ENCODE measurements around the gene RPL4. TPM values are rescaled to one million over a fixed set of nuclear protein-coding genes. Genes with fewer than 3 reads are reported as not detected.
"Not testable (repeated sequence)": the region's sequence is repeated elsewhere in the genome, so short reads cannot be mapped to it uniquely, and the experiment has no call there.

RPL4 gene
- total RNA-seq, 1 donor, result 2,311 TPM

DNA sequence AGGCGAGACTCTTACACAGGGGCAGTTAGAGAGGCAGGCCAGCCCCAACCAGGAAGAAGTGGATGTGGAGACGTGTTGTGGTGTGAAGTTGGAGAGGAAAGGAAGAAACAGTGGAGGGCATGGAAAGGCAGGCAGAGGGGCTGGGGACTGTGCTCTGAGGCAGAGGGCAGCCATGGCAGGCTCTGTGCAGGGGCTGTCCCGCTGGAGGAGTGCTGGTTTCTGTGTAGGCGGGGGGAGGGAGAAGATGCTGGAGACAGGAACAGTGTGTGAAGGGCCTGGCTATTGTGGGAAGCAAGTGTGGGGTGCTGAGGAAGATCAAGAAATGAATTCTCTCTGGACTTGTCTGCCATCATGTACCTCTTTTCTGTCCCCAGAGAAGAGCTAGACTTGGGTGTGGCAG is 28.1 kb downstream of the RPL4 start:
- Histone ChIP-seq H3K27ac (ENCODE audit: low read depth, low read length) (no peak overlapping the region), H3K79me2 (ENCODE audit: insufficient read depth, low read length) (peaks cover 3% of the 10 kb centered on the region), H3K4me2 (ENCODE audit: insufficient read depth, low read length) (no peak overlapping the region), H3K9me3 (ENCODE audit: low read depth, low read length) (no peaks in the 10 kb centered on the region), H2AFZ (ENCODE audit: low read length) (no peak overlapping the region), H3K36me3 (ENCODE audit: insufficient read depth, low read length) (peaks cover 2% of the 10 kb centered on the region), H3K4me3 (ENCODE audit: insufficient read depth, low read length) (no peak overlapping the region), H3K27me3 (ENCODE audit: insufficient read depth, low read length) (no peaks in the 10 kb centered on the region), H4K20me1 (ENCODE audit: insufficient read depth, low read length) (peaks cover 23% of the 10 kb centered on the region), H3K4me1 (ENCODE audit: insufficient read depth, low read length) (peaks cover 12% of the 10 kb centered on the region)
- DNase-seq (ENCODE audit: insufficient read length, low spot score, missing footprints), result no peak
- TF ChIP-seq, protein P1, sequence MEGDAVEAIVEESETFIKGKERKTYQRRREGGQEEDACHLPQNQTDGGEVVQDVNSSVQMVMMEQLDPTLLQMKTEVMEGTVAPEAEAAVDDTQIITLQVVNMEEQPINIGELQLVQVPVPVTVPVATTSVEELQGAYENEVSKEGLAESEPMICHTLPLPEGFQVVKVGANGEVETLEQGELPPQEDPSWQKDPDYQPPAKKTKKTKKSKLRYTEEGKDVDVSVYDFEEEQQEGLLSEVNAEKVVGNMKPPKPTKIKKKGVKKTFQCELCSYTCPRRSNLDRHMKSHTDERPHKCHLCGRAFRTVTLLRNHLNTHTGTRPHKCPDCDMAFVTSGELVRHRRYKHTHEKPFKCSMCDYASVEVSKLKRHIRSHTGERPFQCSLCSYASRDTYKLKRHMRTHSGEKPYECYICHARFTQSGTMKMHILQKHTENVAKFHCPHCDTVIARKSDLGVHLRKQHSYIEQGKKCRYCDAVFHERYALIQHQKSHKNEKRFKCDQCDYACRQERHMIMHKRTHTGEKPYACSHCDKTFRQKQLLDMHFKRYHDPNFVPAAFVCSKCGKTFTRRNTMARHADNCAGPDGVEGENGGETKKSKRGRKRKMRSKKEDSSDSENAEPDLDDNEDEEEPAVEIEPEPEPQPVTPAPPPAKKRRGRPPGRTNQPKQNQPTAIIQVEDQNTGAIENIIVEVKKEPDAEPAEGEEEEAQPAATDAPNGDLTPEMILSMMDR (IDR thresholded peaks at IDR 0.05; ENCODE audit: extremely low read depth, low read depth, low read length), result no peak

GRCh38 chr15:66474963-66475362 is 29.7 kb downstream of the RPL4 start:
- Histone ChIP-seq H3K79me2 (ENCODE audit: insufficient read depth, low read length) (peaks cover 3% of the 10 kb centered on the region), H3K36me3 (ENCODE audit: insufficient read depth, low read length) (peaks cover 3% of the 10 kb centered on the region), H3K4me1 (ENCODE audit: insufficient read depth, low read length) (peaks cover 12% of the 10 kb centered on the region), H3K27ac (ENCODE audit: low read depth, low read length) (no peak overlapping the region), H4K20me1 (ENCODE audit: insufficient read depth, low read length) (peaks cover 13% of the 10 kb centered on the region), H3K4me3 (ENCODE audit: insufficient read depth, low read length) (no peak overlapping the region), H3K27me3 (ENCODE audit: insufficient read depth, low read length) (no peaks in the 10 kb centered on the region), H2AFZ (ENCODE audit: low read length) (no peak overlapping the region), H3K9me3 (ENCODE audit: low read depth, low read length) (no peaks in the 10 kb centered on the region), H3K4me2 (ENCODE audit: insufficient read depth, low read length) (no peak overlapping the region)
- no peak for DNase-seq (ENCODE audit: insufficient read length, low spot score, missing footprints)
- TF ChIP-seq, protein P1 (IDR thresholded peaks at IDR 0.05; ENCODE audit: extremely low read depth, low read depth, low read length), result no peak

DNA sequence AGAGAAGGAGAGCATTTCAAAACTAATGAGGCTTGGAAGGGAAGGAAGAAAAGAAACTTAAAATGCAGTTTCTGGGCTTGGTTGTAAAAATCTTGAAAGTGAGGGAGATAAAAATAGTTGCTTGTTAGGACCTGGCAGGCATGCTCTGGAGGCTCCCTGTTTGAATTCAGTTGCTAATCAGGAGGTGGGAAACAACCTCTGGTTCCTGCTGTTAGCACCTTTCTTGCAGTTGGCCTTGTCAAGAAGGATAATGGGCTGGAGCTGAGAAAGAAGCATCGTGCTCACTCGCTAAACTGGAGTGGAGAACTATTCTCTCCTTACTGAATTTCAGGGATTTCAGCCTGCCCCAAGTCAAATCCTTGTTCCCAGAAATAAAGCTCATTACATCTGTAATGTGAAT is 30.5 kb downstream of the RPL4 start:
- H3K27me3 ChIP-seq (ENCODE audit: insufficient read depth, low read length), result no peaks in the 10 kb centered on the region
- H3K27ac ChIP-seq (ENCODE audit: low read depth, low read length), result no peak overlapping the region
- peaks cover 3% of the 10 kb centered on the region for H3K79me2 ChIP-seq (ENCODE audit: insufficient read depth, low read length)
- no peak for DNase-seq (ENCODE audit: insufficient read length, low spot score, missing footprints)
- H3K9me3 ChIP-seq (ENCODE audit: low read depth, low read length), result no peaks in the 10 kb centered on the region
- H4K20me1 ChIP-seq (ENCODE audit: insufficient read depth, low read length), result peaks cover 8% of the 10 kb centered on the region
- peaks cover 12% of the 10 kb centered on the region for H3K4me1 ChIP-seq (ENCODE audit: insufficient read depth, low read length)
- no peak overlapping the region for H3K4me2 ChIP-seq (ENCODE audit: insufficient read depth, low read length)
- peaks cover 3% of the 10 kb centered on the region for H3K36me3 ChIP-seq (ENCODE audit: insufficient read depth, low read length)
- H3K4me3 ChIP-seq (ENCODE audit: insufficient read depth, low read length), result no peak overlapping the region
- no peak overlapping the region for H2AFZ ChIP-seq (ENCODE audit: low read length)
- TF ChIP-seq, protein P1 (IDR thresholded peaks at IDR 0.05; ENCODE audit: extremely low read depth, low read depth, low read length), result no peak

DNA sequence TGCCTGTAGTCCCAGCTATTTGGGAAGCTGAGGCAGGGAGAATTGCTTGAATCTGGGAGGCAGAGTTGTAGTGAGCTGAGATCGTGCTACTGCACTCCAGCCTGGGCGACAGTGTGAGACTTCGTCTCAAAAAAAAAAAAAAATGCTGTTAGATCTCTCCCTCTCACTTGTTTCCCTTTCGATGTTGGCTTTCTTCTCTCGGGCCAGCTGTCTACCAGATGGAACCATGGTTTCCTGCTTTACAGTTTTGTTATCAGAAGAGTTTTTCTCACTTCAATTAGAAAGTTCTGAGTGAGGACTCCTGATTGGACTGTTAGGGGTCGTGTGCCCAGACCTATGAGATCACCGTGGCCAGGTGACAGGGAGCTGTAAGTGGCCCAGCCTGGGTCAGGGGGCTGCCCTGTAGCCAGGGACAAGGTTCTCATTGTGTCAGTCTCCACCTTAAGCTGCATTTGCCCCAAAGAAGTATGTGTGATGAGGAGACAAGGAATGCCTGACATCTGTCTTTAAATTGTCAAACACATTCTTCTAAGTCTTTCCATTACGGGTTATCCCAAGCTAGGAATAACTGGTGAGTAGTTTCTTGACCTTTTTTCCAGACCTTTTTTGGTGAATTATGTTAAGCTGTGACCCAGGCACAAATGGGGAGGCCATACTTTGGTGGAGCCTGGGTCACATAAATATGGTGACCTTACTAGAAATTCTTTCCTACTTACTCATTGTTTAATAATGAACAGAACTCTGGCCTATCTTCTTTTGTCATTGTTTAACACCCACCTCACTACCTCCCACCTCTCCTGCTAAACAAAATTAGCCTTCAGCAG is 32.3 kb downstream of the RPL4 start:
- Histone ChIP-seq H4K20me1 (ENCODE audit: insufficient read depth, low read length) (peaks cover 3% of the 10 kb centered on the region), H3K36me3 (ENCODE audit: insufficient read depth, low read length) (peaks cover 3% of the 10 kb centered on the region), H3K79me2 (ENCODE audit: insufficient read depth, low read length) (no peaks in the 10 kb centered on the region), H3K9me3 (ENCODE audit: low read depth, low read length) (no peaks in the 10 kb centered on the region), H3K4me2 (ENCODE audit: insufficient read depth, low read length) (peak overlapping the region; percentile 12), H2AFZ (ENCODE audit: low read length) (no peak overlapping the region), H3K27me3 (ENCODE audit: insufficient read depth, low read length) (no peaks in the 10 kb centered on the region), H3K4me3 (ENCODE audit: insufficient read depth, low read length) (no peak overlapping the region), H3K4me1 (ENCODE audit: insufficient read depth, low read length) (peaks cover 12% of the 10 kb centered on the region), H3K27ac (ENCODE audit: low read depth, low read length) (peak overlapping the region; percentile 32)
- DNase-seq (ENCODE audit: insufficient read length, low spot score, missing footprints), result no peak
- TF ChIP-seq, protein P1 (IDR thresholded peaks at IDR 0.05; ENCODE audit: extremely low read depth, low read depth, low read length), result no peak

DNA sequence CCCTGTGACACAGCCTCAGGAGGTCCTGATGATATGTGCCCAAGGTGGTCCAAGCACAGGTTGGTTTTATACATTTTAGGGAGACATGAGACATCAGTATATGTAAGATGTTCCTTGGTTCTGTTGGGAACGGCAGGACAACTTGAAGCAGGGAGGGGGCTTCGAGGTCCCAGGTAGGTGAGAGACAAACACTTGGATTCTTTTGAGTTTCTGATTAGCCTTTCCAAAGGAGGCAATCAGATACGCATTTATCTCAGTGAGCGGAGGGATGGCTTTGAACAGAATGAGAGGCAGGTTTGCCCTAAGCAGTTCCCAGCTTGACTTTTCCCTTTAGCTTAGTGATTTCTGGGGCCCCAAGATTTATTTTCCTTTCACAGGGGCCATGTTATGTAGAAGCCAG is 33.8 kb downstream of the RPL4 start:
- not testable (repeated sequence) for H3K27me3 ChIP-seq (ENCODE audit: insufficient read depth, low read length); H2AFZ ChIP-seq (ENCODE audit: low read length); H3K9me3 ChIP-seq (ENCODE audit: low read depth, low read length); H4K20me1 ChIP-seq (ENCODE audit: insufficient read depth, low read length); H3K79me2 ChIP-seq (ENCODE audit: insufficient read depth, low read length); H3K4me3 ChIP-seq (ENCODE audit: insufficient read depth, low read length); H3K27ac ChIP-seq (ENCODE audit: low read depth, low read length); DNase-seq (ENCODE audit: insufficient read length, low spot score, missing footprints); H3K36me3 ChIP-seq (ENCODE audit: insufficient read depth, low read length); H3K4me2 ChIP-seq (ENCODE audit: insufficient read depth, low read length)
- peaks cover 12% of the 10 kb centered on the region for H3K4me1 ChIP-seq (ENCODE audit: insufficient read depth, low read length)
